Smooth muscle cell (in vitro differentiated cells): ENCODE data around the gene SYT8. TPM values are rescaled to one million over a fixed set of nuclear protein-coding genes. Genes with fewer than 3 reads are reported as not detected.
"Not testable (repeated sequence)": the region's sequence is repeated elsewhere in the genome, so short reads cannot be mapped to it uniquely, and the experiment has no call there.

ENCODE experiments used
- DNase-seq: peaks from one replicate; lab custom pipeline; 2025; ENCODE audit not compliant: unreplicated experiment; lab: John Stamatoyannopoulos, UW
- H2AFZ ChIP-seq: fragments of 200-600 bp; sonication (generic); 2 replicates; pipeline ENCODE4 v1.6.0; 2016; ENCODE audit warnings: antibody characterized with exemption, low read depth, mild to moderate bottlenecking
- H3F3A ChIP-seq: fragments of 200-600 bp; sonication (generic); 2 replicates; pipeline ENCODE4 v1.6.0; 2017; ENCODE audit warnings: antibody characterized with exemption, low read depth
- H3K27ac ChIP-seq: fragments of 200-600 bp; sonication (generic); 2 replicates; pipeline ENCODE4 v1.5.1; 2016; ENCODE audit warnings: low read depth, mild to moderate bottlenecking
- H3K27me3 ChIP-seq: fragments of 200-600 bp; sonication (generic); 2 replicates; pipeline ENCODE4 v1.6.1; 2016; ENCODE audit warnings: low read depth, mild to moderate bottlenecking
- H3K36me3 ChIP-seq: fragments of 200-600 bp; sonication (generic); 2 replicates; pipeline ENCODE4 v1.5.1; 2016; ENCODE audit warnings: low read depth
- H3K4me1 ChIP-seq: fragments of 200-600 bp; sonication (generic); 2 replicates; pipeline ENCODE4 v1.5.1; 2016; ENCODE audit warnings: low read depth
- H3K4me2 ChIP-seq: fragments of 200-600 bp; sonication (generic); 2 replicates; pipeline ENCODE4 v1.6.0; 2016; ENCODE audit warnings: mild to moderate bottlenecking
- H3K4me3 ChIP-seq: fragments of 200-600 bp; sonication (generic); 2 replicates; pipeline ENCODE4 v1.5.1; 2016; ENCODE audit warnings: mild to moderate bottlenecking
- H3K79me2 ChIP-seq: fragments of 200-600 bp; sonication (generic); 2 replicates; pipeline ENCODE4 v1.6.0; 2016; ENCODE audit warnings: low read depth, mild to moderate bottlenecking
- H3K9ac ChIP-seq: fragments of 200-600 bp; sonication (generic); 2 replicates; pipeline ENCODE4 v1.6.0; 2016; ENCODE audit warnings: low read depth
- H3K9me3 ChIP-seq: fragments of 200-600 bp; sonication (generic); replicated peaks from 2 replicates; pipeline ENCODE4 v1.5.1; 2016; ENCODE audit warnings: low read depth
- H4K20me1 ChIP-seq: fragments of 200-600 bp; sonication (generic); 2 replicates; pipeline ENCODE4 v1.6.0; 2016; ENCODE audit warnings: low read depth
- CTCF ChIP-seq: fragments of 200-600 bp; sonication (generic); IDR thresholded peaks from 2 replicates; pipeline ENCODE4 v1.5.1; 2017; ENCODE audit warnings: borderline replicate concordance, mild to moderate bottlenecking, antibody characterized with exemption; ENCODE audit not compliant: insufficient read depth, poor library complexity, severe bottlenecking
- WGBS: methylation state at CpG from one replicate; pipeline ENCODE4 v1.1.7; 2016; ENCODE audit warnings: low lambda C conversion rate; 5-methylcytosine and 5-hydroxymethylcytosine counted together
- microRNA-seq: library from miRNA; unstranded; fragments of <30 nt; microRNA quantifications from one replicate; pipeline ENCODE4, GENCODE V29; 2016; ENCODE audit warnings: borderline number of aligned reads
- polyA plus RNA-seq: library from polyadenylated mRNA; unstranded; fragments of >200 nt; fragmentation: Nextera tagmentation; extraction: Ambion mirVana; gene quantifications from 2 replicates; pipeline ENCODE4 v1.2.1, GENCODE V29; 2016
- small RNA-seq: library from RNA; depleted of rRNA; stranded (forward); fragments of <200 nt; gene quantifications from one replicate; pipeline ENCODE3, GENCODE V24; 2014
- total RNA-seq: library from RNA; depleted of rRNA; stranded (reverse); fragments of >200 nt; gene quantifications from 2 replicates; pipeline ENCODE4 v1.2.3, GENCODE V29; 2014

Gene SYT8
- total and polyA plus RNA-seq, 2 experiments from 2014 or later, result 0.13 to 2.0 TPM

- TF ChIP-seq CTCF, result no peak
- WGBS, result 93% methylated on average over 14 of the region's 14 CpGs
- Histone ChIP-seq H2AFZ (no peak overlapping the region), H3K79me2 (no peaks in the 10 kb centered on the region), H3K4me1 (no peaks in the 10 kb centered on the region), H4K20me1 (no peaks in the 10 kb centered on the region), H3K27me3 (no peaks in the 10 kb centered on the region), H3K4me2 (no peak overlapping the region), H3F3A (no peaks in the 10 kb centered on the region), H3K36me3 (no peaks in the 10 kb centered on the region), H3K27ac (no peak overlapping the region), H3K4me3 (no peak overlapping the region), H3K9me3 (no peaks in the 10 kb centered on the region), H3K9ac (no peak overlapping the region)
- DNase-seq, result no peak
These were observed 48.8 kb downstream of the SYT8 start for GRCh38 chr11:1883346-1884302.

GRCh38 chr11:1884303-1884700 lies 49.5 kb downstream of the SYT8 start:
- no peaks in the 10 kb centered on the region for H4K20me1 ChIP-seq
- H2AFZ ChIP-seq, result no peak overlapping the region
- H3K27me3 ChIP-seq, result no peaks in the 10 kb centered on the region
- no peak for TF ChIP-seq CTCF
- H3K79me2 ChIP-seq, result no peaks in the 10 kb centered on the region
- 86% methylated on average over 5 of the region's 5 CpGs for WGBS
- no peaks in the 10 kb centered on the region for H3K4me1 ChIP-seq
- H3K4me2 ChIP-seq, result no peak overlapping the region
- no peaks in the 10 kb centered on the region for H3K9me3 ChIP-seq
- H3K4me3 ChIP-seq, result no peak overlapping the region
- H3K9ac ChIP-seq, result no peak overlapping the region
- H3K27ac ChIP-seq, result no peak overlapping the region
- no peak for DNase-seq
- no peaks in the 10 kb centered on the region for H3K36me3 ChIP-seq
- H3F3A ChIP-seq, result no peaks in the 10 kb centered on the region

GRCh38 chr11:1886551-1886950 lies 51.8 kb downstream of the SYT8 start:
- H3K36me3 ChIP-seq, H3K4me3 ChIP-seq, H3K27me3 ChIP-seq, H3K4me2 ChIP-seq, H3K4me1 ChIP-seq, H3K79me2 ChIP-seq, H3K9ac ChIP-seq, H3K9me3 ChIP-seq, H3K27ac ChIP-seq, H3F3A ChIP-seq, H4K20me1 ChIP-seq, DNase-seq, H2AFZ ChIP-seq: not testable (repeated sequence)
- whole genome bisulfite sequencing, result 90% methylated on average over 13 of the region's 13 CpGs

Small RNA genes within 50 kb of the gene (microRNA-seq; reads per million reads assigned to microRNA genes)
- not detected for gene MIR4298
- gene MIR7847, result not detected

Small RNA genes within 50 kb of the gene (small RNA-seq; reads per million reads assigned to genes)
- gene AC051649.1 (not detected), gene MIR4298 (not detected)

Other genes starting within 250 kb of the SYT8 start
- not detected in 2 replicates for gene KRTAP5-1, start 249.7 kb upstream of the SYT8 start, total RNA-seq
- gene KRTAP5-1, start 249.7 kb upstream of the SYT8 start, polyA plus RNA-seq, result 0.45 TPM in 1 of 2 replicates, not detected in the other
- not detected in 2 replicates for gene KRTAP5-2, start 236.7 kb upstream of the SYT8 start, total RNA-seq
- 0.14 TPM in 1 of 2 replicates, not detected in the other for gene KRTAP5-2, start 236.7 kb upstream of the SYT8 start, polyA plus RNA-seq
- not detected in 2 replicates for gene KRTAP5-3, start 226.5 kb upstream of the SYT8 start, total RNA-seq
- gene KRTAP5-3, start 226.5 kb upstream of the SYT8 start, polyA plus RNA-seq, result not detected in 2 replicates
- gene KRTAP5-4, start 212.9 kb upstream of the SYT8 start, total RNA-seq, result not detected in 2 replicates
- not detected in 2 replicates for gene KRTAP5-4, start 212.9 kb upstream of the SYT8 start, polyA plus RNA-seq
- not detected in 2 replicates for gene KRTAP5-5, start 205.2 kb upstream of the SYT8 start, total RNA-seq
- gene KRTAP5-5, start 205.2 kb upstream of the SYT8 start, polyA plus RNA-seq, result not detected in 2 replicates
- not detected in 2 replicates for gene KRTAP5-6, start 137.8 kb upstream of the SYT8 start, total RNA-seq
- gene KRTAP5-6, start 137.8 kb upstream of the SYT8 start, polyA plus RNA-seq, result not detected in 2 replicates
- 0.49 and 2.5 TPM in 2 replicates for gene IFITM10, start 84.4 kb upstream of the SYT8 start, total RNA-seq
- gene IFITM10, start 84.4 kb upstream of the SYT8 start, polyA plus RNA-seq, result 2.2 and 4.2 TPM in 2 replicates
- 101 and 123 TPM in 2 replicates for gene CTSD, start 71.1 kb upstream of the SYT8 start, total RNA-seq
- 301 and 310 TPM in 2 replicates for gene CTSD, start 71.1 kb upstream of the SYT8 start, polyA plus RNA-seq
- 0.94 TPM in 1 of 2 replicates, not detected in the other for gene TNNI2, start 4.0 kb downstream of the SYT8 start, total RNA-seq
- gene TNNI2, start 4.0 kb downstream of the SYT8 start, polyA plus RNA-seq, result 0.74 and 1.2 TPM in 2 replicates
- 1.7 and 2.1 TPM in 2 replicates for gene LSP1, start 18.1 kb downstream of the SYT8 start, total RNA-seq
- 8.7 and 13.7 TPM in 2 replicates for gene LSP1, start 18.1 kb downstream of the SYT8 start, polyA plus RNA-seq
- gene PRR33, start 56.9 kb downstream of the SYT8 start, total RNA-seq, result not detected in 2 replicates
- gene PRR33, start 56.9 kb downstream of the SYT8 start, polyA plus RNA-seq, result not detected in 2 replicates
- 1.9 TPM in 1 of 2 replicates, not detected in the other for gene TNNT3, start 84.7 kb downstream of the SYT8 start, total RNA-seq
- 0.97 and 4.7 TPM in 2 replicates for gene TNNT3, start 84.7 kb downstream of the SYT8 start, polyA plus RNA-seq
- gene MRPL23, start 112.3 kb downstream of the SYT8 start, total RNA-seq, result 27.7 and 51.6 TPM in 2 replicates
- gene MRPL23, start 112.3 kb downstream of the SYT8 start, polyA plus RNA-seq, result 28.9 and 38.8 TPM in 2 replicates
- gene H19, start 162.9 kb downstream of the SYT8 start, total RNA-seq, result 3.3 and 6.5 TPM in 2 replicates
- gene H19, start 162.9 kb downstream of the SYT8 start, polyA plus RNA-seq, result 2.5 and 2.6 TPM in 2 replicates